Measurements from ENCODE around the gene PCNA.
"Not testable (repeated sequence)": the region's sequence is repeated elsewhere in the genome, so short reads cannot be mapped to it uniquely, and the experiment has no call there.

- TF ChIP-seq, protein P1, sequence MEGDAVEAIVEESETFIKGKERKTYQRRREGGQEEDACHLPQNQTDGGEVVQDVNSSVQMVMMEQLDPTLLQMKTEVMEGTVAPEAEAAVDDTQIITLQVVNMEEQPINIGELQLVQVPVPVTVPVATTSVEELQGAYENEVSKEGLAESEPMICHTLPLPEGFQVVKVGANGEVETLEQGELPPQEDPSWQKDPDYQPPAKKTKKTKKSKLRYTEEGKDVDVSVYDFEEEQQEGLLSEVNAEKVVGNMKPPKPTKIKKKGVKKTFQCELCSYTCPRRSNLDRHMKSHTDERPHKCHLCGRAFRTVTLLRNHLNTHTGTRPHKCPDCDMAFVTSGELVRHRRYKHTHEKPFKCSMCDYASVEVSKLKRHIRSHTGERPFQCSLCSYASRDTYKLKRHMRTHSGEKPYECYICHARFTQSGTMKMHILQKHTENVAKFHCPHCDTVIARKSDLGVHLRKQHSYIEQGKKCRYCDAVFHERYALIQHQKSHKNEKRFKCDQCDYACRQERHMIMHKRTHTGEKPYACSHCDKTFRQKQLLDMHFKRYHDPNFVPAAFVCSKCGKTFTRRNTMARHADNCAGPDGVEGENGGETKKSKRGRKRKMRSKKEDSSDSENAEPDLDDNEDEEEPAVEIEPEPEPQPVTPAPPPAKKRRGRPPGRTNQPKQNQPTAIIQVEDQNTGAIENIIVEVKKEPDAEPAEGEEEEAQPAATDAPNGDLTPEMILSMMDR (IDR thresholded peaks at IDR 0.05; ENCODE audit: low read depth, low read length): not testable (repeated sequence)
- TF ChIP-seq POLR2A (IDR thresholded peaks at IDR 0.05; ENCODE audit: extremely low read depth, insufficient read length): not testable (repeated sequence)
These were observed 42.8 kb downstream of the PCNA start for GRCh38 chr20:5076913-5077312.

Data from NB4 (cell line).